ENCODE results near the gene CDHR1. TPM values are rescaled to one million over a fixed set of nuclear protein-coding genes. Genes with fewer than 3 reads are reported as not detected.

The CDHR1 gene
- polyA plus RNA-seq, 3 donors from 2014 or later, result 0.27 to 5.9 (median 4.1) TPM

DNA sequence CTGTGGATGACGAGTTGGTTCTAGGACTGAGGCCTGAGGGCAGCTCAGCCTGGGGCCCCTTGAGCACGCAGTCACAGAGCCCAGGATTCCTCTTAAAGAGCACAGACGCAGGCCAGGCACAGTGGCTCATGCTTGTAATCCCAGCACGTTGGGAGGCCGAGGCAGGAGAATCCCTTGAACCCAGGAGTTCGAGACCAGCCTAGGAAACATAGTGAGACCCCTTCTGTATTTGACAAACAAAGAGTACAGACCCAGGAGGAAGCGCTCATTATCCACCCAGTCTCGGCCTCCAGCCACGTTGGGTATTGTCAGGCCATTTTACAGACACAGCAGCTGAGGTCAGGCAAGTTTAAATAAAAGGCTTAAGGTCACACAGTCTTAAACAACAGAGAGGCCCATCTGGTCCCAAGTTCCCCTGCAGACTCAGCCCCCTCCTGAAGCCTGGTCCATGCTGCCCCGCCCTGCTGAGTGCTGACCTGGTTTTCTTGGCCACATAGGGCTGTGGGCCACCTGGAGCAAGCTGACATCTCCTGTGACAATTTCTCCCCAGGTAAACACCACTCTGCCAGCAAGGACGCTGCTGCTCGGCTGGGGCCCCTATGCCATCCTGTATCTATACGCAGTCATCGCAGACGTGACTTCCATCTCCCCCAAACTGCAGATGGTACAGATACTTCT lies 63.1 kb downstream of the CDHR1 start:
- peaks cover 2 to 7% of the 10 kb centered on the region in 2 donors for H3K4me1 Mint-ChIP-seq
- no peak overlapping the region for H3K4me3 Mint-ChIP-seq
- DNase-seq, result no peak
- no peak overlapping the region for H3K27ac Mint-ChIP-seq
- no peaks in the 10 kb centered on the region for H3K9me3 Mint-ChIP-seq
- H3K27me3 Mint-ChIP-seq (ENCODE audit: low read depth in 3 of 3), result peaks cover 2 to 9% (median 7%) of the 10 kb centered on the region in 3 donors
- no peaks in the 10 kb centered on the region for H3K36me3 Mint-ChIP-seq

DNA sequence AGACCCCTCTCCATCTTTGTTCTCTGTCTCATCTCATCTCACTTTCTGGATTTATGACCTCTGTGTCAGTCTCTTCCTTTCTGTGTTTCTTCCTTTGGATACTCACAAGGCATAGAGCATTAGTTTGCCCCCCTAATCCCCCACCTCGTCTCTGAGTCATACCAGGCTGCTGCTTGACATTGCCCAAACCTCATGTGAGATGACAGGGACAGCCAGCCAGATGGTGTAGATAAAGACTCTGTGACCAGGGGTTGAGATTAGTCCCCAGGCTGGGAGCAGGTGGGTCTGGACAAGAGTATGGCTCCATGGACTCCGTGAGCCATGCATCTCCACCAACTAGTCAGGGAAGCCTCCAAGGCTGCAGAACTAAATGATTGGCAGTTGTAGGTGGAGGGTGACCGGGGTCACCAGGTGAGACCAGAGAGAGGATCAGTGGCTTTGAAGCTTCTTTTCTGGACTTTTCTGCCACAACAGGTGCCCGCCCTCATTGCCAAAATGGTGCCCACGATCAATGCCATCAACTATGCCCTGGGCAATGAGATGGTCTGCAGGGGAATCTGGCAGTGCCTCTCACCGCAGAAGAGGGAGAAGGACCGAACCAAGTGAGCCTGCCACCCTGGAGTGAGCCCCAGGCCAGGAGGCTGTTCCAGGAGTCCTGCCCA lies 63.8 kb downstream of the CDHR1 start:
- no peaks in the 10 kb centered on the region for H3K36me3 Mint-ChIP-seq
- no peak overlapping the region for H3K27ac Mint-ChIP-seq
- H3K27me3 Mint-ChIP-seq (ENCODE audit: low read depth in 3 of 3), result peaks cover 2 to 15% (median 9%) of the 10 kb centered on the region in 3 donors
- DNase-seq, result no peak
- H3K9me3 Mint-ChIP-seq, result no peaks in the 10 kb centered on the region
- H3K4me1 Mint-ChIP-seq, result peaks cover 2 to 7% of the 10 kb centered on the region in 2 donors
- no peak overlapping the region for H3K4me3 Mint-ChIP-seq

- no peaks in the 10 kb centered on the region for H3K36me3 Mint-ChIP-seq
- H3K4me3 Mint-ChIP-seq, result no peak overlapping the region
- peaks cover 2 to 19% (median 10%) of the 10 kb centered on the region in 3 donors for H3K27me3 Mint-ChIP-seq (ENCODE audit: low read depth in 3 of 3)
- no peak for DNase-seq
- H3K4me1 Mint-ChIP-seq, result peaks cover 2 to 7% of the 10 kb centered on the region in 2 donors
- no peak overlapping the region for H3K27ac Mint-ChIP-seq
- no peaks in the 10 kb centered on the region for H3K9me3 Mint-ChIP-seq
Observed at GRCh38 chr10:84261236-84261915, 67.0 kb downstream of the CDHR1 start.

- DNase-seq, result no peak
- Mint-ChIP-seq H3K4me3 (no peak overlapping the region), H3K27ac (peak overlapping the region in 1 of 6 donors; percentile 48), H3K4me1 (no peaks in the 10 kb centered on the region), H3K27me3 (ENCODE audit: low read depth in 3 of 3) (peaks cover 2 to 18% (median 10%) of the 10 kb centered on the region in 3 donors), H3K36me3 (no peaks in the 10 kb centered on the region), H3K9me3 (no peaks in the 10 kb centered on the region)
Observed at GRCh38 chr10:84262190-84262956, 68.0 kb downstream of the CDHR1 start.

DNA sequence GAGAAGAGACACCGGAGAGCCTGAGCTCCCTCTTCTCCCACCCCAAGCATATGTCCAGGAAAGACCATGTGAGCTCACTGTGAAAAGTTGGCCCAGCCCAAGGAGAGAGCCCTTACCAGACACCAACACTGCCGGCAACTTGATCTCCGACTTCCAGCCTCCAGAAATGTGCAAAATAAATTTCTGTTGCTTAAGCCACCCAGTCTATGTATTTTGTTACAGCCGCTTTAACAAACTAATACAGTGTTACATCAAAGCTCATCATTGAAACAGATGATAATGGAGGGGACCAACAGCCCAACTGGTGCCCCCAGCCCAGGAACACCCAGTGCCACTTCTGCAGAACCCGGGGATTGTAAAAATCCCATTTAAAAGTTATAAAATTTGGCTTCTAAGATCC lies 69.4 kb downstream of the CDHR1 start:
- Mint-ChIP-seq H3K27me3 (ENCODE audit: low read depth in 3 of 3) (peaks cover 2 to 18% (median 6%) of the 10 kb centered on the region in 3 donors), H3K9me3 (no peaks in the 10 kb centered on the region), H3K4me1 (no peaks in the 10 kb centered on the region)

DNA sequence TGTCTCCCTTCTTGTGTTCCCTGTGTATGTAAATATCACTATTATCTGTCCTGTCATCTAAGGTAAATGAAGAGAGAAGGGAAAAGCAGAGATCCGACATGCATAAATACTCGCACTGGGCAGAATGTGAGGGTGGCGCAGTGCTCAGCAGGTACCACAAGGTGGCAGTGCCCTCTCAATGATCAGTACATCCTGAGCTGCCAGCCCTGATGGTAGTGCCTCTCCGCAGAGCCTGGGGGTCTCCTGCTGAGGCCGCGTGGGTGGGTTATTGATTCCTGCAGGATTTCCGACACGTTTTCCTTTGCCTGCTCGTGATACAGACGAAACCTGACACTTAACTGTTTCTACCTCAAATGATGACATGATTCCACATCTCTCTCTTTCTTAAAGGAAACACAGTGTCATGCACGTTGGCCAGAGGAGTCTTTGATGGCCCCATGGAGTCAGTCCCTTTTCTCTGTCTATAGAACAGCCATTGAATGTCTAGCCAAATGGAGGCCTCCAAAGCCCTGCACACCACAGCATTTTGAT lies 70.3 kb downstream of the CDHR1 start:
- no peaks in the 10 kb centered on the region for H3K36me3 Mint-ChIP-seq
- peaks cover 2 to 21% (median 6%) of the 10 kb centered on the region in 3 donors for H3K27me3 Mint-ChIP-seq (ENCODE audit: low read depth in 3 of 3)
- no peaks in the 10 kb centered on the region for H3K9me3 Mint-ChIP-seq
- no peaks in the 10 kb centered on the region for H3K4me1 Mint-ChIP-seq
- no peak overlapping the region for H3K27ac Mint-ChIP-seq
- peak; percentile 50 to 61 (median 54) for DNase-seq
- no peak overlapping the region for H3K4me3 Mint-ChIP-seq

More for the DNA sequence above, 69.4 kb downstream of the CDHR1 start:
- no peak for DNase-seq
- Mint-ChIP-seq H3K36me3 (no peaks in the 10 kb centered on the region), H3K27ac (no peak overlapping the region), H3K4me3 (no peak overlapping the region)

DNA sequence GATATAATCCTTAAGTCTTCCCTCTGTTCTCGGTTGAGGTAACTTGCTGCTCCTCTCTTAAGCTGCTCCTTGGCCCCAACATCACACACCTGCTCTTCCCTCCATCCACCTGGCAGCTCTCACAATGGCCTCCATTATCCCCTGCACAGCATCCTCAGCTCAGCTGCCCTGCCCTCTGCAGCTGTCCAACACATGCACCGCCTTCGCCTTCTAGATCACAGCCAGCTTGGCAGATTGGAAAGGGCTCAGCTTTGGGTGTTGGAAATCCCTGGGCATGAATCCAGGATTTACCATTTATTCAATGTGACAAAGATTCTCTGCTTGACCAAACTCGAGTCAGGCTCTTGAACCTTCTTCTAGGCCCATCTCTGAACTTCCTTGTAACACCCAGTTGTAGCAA lies 71.1 kb downstream of the CDHR1 start:
- peaks cover 3 to 22% (median 6%) of the 10 kb centered on the region in 3 donors for H3K27me3 Mint-ChIP-seq (ENCODE audit: low read depth in 3 of 3)
- H3K4me3 Mint-ChIP-seq, result no peak overlapping the region
- no peaks in the 10 kb centered on the region for H3K9me3 Mint-ChIP-seq
- DNase-seq, result no peak
- H3K4me1 Mint-ChIP-seq, result no peaks in the 10 kb centered on the region
- no peak overlapping the region for H3K27ac Mint-ChIP-seq
- no peaks in the 10 kb centered on the region for H3K36me3 Mint-ChIP-seq

DNA sequence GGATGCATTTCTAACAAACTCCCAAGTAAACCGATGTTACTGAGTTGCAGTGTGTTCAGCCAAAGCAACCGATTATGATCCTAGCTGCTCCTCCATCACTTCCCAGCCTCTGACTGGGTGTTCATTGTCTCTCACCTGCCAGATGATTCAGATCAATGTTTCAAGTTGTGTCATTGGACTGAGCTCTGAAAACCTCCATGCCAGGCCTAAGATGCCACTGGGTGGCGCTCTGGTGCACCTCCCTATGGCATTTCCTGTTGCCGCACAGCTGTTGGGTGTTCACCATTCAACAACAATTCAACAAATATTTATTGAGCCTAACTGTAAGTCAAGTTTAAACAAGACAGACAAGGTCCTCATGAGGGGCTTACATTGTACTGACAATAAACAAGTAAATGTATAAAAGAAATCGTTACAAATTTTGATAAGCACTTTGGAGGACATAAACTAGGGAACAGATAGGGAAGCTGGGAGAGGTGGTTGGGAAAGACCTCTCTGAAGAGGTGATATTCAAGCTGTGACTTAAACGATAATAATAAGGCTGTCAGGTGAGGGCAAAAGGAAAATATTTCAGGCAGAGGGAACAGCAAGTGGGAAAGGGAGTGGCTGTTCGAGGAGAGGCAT lies 73.3 kb downstream of the CDHR1 start:
- DNase-seq, result peak; percentile 16 to 45 (median 23)
- no peaks in the 10 kb centered on the region for H3K9me3 Mint-ChIP-seq
- H3K36me3 Mint-ChIP-seq, result no peaks in the 10 kb centered on the region
- peaks cover 3 to 19% (median 6%) of the 10 kb centered on the region in 3 donors for H3K27me3 Mint-ChIP-seq (ENCODE audit: low read depth in 3 of 3)
- H3K4me1 Mint-ChIP-seq, result no peaks in the 10 kb centered on the region
- no peak overlapping the region for H3K4me3 Mint-ChIP-seq
- H3K27ac Mint-ChIP-seq, result no peak overlapping the region

DNA sequence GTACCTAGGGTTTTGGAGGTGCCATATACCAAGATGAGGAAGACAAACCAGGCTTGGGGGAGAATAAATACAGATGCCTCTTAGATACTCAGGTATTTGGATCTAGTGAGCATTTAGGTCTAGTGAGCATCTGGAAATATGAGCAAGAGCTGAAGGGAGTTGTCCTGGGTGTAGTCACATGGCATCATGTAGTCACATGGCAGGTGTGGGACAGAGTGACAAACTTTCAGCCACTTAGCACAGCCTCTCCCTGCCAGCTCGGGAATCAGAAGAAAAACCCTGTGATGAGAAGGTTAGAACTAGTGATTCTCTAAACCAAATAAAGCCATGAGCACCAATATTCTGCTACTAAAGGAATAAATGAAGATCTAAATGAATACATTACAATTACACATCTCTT lies 74.8 kb downstream of the CDHR1 start:
- H3K9me3 Mint-ChIP-seq, result no peaks in the 10 kb centered on the region
- no peak overlapping the region for H3K4me3 Mint-ChIP-seq
- H3K36me3 Mint-ChIP-seq, result no peaks in the 10 kb centered on the region
- no peak overlapping the region for H3K27ac Mint-ChIP-seq
- no peak for DNase-seq
- no peaks in the 10 kb centered on the region for H3K4me1 Mint-ChIP-seq
- H3K27me3 Mint-ChIP-seq (ENCODE audit: low read depth in 3 of 3), result peaks cover 0 to 11% (median 3%) of the 10 kb centered on the region in 3 donors

Other genes starting within 250 kb of the CDHR1 start
- 100 to 1,000 TPM; 299 to 699 (median 342) TPM for gene GHITM, start 55.0 kb upstream of the CDHR1 start, polyA plus RNA-seq
- not detected for gene GPR15LG, start 20.7 kb upstream of the CDHR1 start, polyA plus RNA-seq
- gene LRIT2, start 31.0 kb downstream of the CDHR1 start, polyA plus RNA-seq, result not detected
- not detected for gene LRIT1, start 47.0 kb downstream of the CDHR1 start, polyA plus RNA-seq
- gene RGR, start 50.5 kb downstream of the CDHR1 start, polyA plus RNA-seq, result not detected
- gene CCSER2, start 134.1 kb downstream of the CDHR1 start, polyA plus RNA-seq, result 100 to 1,000 TPM in 2 of 3 donors, 10 to 100 TPM in 1; 81.3 to 118 (median 103) TPM

Data from immature natural killer cell (primary cell).